ENCODE data around the gene SPATA46.

Gene SPATA46

DNA sequence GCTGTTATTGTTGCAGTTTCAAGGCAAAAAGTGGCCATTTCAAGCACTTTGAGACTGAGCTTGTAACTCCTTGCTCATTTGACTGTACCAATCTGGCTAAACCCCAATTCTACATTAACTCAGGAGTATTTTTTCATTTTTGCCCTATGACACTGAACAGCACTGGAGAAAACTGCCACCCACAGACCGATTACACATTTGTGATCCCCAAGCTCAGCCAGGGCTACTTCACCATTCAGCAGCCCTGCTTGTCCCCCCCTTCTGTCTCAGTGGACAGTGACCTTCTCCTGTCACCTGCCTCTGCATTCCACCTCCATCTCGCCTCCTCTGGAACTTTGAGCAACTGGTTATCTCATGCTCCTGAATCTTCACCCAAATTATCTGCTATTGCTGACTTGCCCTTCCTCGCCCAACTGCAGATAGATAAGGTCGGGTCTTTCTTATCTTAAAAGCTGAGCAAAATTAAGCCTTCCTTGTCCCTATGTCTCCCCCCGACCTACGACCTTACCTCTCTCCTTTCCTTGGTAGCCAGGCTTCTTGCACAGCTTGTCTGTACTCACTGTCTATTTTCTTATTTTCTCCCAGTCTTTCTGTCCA lies 25.3 kb downstream of the SPATA46 start:
- DNase-seq, result no peak

GRCh38 chr1:162349635-162350330 lies 26.9 kb downstream of the SPATA46 start:
- DNase-seq, result no peak

DNA sequence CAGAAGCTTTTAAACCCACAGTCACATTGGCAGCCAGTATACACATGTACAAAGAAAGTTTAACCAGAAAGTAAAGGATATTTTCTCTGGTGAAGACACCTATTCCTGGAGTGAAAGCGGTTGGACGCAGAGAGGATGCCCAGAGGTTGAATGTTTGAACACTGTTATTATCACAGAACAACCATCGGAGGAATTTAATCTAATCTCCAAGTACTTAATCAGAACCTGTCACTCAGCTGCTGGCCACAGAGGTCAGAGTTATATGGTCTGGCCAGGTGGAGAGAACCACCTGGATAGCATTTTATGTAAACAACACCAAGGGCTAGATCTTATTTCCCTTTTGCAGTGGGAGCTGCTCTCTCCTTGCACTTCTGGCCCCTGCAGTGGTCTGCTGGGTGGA lies 29.4 kb downstream of the SPATA46 start:
- DNase-seq, result no peak

DNA sequence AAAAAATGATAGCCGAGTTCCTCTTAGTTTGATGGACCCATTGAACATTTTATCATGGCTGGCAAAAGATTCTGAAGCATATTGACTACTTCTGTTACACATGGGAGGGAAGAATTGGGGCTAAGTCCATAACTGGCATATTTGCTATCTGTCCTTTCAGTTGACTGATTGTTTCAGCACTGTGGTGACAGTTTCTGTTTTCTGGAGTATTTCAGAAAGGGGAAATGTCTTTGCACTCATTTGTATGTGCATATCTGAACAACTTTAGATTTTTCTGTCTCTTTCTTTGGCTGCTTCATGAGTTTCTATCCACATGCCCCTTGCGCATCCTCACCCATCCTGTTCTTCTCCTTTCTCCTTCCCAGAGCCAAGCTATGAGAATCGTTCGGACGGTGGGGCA lies 33.2 kb downstream of the SPATA46 start:
- DNase-seq, result no peak

- DNase-seq, result no peak
These were observed 34.1 kb downstream of the SPATA46 start for GRCh38 chr1:162342452-162342983.

DNA sequence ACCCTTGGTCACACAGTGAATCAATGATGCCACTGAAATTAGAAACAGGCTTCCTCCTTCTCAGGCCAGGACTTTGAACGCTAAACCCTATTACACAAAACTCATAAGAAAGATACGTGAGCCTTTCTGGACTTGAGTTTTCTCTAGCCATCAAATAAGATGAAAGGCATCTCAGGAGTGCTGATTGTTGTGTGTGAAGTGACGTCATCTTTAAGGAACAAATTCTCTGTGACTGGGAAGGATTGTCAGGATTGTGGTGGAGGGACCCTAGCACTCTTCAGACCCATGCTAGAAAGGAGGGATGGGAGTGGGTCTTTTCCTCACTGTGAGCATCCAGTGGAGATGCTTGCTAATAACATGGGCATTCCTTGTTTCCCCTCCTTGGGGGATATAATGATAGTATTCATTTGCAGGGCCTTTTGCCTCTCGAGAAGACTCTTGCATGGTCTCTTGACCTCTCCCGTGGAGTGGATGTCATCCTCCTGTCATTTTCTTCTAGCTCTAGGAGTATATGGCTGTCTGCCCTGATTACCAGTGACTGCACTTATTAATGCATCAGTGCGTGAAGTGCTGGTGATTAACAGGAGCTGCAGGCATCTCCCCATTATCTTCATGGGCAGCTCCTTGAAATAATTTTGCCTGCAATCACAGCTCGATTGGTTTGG lies 39.9 kb downstream of the SPATA46 start:
- DNase-seq, result no peak

DNA sequence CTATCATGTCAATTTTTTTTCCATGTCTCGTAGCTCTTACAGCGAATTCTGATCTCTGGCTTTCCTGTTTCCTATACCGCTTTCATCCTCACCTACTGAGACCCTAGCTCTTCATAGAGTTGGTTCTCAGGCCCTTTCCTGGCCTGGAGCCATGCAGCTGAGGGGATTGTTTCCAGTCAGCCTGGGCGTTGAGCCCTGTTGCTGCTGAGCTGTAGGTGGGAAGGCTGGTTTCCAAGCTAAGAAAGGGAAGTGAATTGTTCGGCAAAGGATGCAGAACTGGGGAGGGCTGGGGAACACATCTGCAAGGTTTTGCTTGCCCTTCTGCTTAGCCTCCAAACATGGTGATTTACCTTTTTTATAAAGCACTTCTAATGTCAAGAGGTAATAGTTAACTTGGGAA lies 41.5 kb downstream of the SPATA46 start:
- DNase-seq, result no peak

DNA sequence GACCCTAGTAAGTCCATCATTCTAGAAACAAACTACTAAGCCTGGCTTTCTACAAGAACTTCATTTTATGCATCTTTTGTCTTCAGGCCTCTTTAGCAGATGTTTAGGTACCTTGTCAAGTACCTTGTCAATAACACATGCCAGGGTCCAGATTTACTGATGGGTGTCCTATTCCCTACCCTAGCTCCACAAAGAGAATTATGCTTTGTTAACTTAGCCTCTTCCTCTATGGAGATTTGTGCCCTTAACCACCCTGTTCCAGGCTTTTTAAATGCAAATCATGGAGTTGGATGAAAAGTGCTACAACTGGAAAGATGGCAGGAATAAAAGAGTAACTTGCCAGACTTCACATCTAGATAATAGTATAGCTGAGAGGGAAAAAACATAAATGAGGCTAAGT lies 42.7 kb downstream of the SPATA46 start:
- no peak for DNase-seq

DNA sequence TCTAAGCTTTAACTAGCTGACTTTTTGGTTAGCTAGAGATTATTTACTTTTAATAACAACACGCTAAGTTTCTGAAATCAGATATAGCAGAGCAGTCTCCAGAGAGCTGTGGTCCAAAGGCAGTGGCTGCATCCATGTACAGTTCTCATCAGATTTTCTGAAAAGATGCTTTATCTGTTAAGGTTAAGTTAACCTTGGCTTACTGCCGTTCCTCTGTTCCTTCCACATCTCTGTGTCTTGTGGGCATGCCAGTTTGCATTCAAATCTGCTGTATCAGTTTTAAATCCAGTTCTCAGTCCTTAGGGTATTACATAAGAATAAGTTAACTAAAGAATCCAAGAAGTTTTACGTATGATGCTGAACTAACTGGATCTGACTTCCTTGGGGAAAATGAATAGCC lies 46.8 kb downstream of the SPATA46 start:
- DNase-seq, result no peak

DNA sequence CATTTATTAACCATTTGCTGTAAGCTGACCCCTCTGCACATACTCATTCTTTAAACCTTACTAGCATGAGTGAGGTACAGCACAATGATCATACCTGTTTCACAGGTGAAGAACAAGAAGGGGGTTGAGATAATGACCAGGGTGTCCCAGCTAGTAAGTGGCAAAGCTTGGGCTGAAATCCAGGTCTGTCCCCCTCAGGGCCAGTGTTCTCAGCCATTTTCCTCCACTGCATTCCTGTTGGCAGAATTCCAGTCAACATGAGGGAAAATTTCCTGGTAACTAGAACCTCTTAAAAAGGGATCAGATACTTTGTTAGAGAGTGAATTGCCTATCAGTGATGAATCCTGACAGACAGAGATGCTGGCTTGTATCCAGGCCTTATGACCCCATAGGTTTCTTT lies 48.1 kb downstream of the SPATA46 start:
- DNase-seq, result no peak

DNA sequence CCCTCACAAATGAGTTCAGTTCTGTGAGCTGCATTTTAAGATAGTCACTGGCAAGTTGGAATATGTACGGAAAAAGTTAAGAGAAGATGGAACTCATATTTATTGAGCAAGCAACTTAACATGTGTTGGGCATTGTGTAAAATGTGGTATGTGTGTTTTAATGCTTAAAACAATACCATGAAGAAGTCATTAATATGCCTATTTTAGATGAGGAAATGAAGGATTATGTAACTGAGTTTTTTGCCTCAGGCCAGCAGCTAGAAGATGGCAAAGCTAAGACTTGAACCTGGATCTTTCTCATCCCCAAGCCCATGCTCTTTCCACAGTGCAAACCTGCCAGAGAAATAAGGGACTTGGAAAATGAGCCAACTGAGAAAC lies 48.9 kb downstream of the SPATA46 start:
- no peak for DNase-seq

DNA sequence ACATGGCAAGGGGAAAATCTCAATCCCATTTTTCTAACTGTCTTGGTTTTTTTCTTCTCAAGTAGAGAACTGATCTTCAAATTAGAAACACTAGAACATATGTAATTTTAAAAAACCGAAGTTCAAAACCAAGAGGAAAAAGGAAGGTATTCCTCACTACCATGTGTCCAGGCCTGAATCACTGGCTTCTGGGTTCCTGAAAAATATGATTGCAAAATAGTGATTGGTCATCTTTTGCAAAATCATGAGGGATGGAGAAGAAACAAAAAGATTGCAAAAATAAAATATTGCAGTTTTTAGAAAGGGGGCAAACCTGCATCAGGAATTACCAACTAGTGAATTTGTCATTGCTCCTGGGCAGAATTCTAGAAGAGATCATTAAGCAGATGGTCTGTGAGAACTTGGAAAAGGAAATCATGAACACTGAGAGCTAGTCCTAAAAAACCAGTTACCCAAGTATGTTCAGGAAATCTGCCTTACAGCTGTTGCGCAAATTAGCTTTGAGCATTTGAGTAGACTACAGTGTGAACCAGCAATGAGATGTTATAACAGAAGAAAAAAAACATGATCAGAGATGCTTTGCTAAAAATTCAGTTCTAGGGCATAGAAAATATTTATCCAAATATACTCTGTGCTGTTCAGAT lies 49.4 kb downstream of the SPATA46 start:
- DNase-seq, result no peak

- no peak for DNase-seq
These were observed 50.1 kb downstream of the SPATA46 start for GRCh38 chr1:162326559-162326958.

- no peak for DNase-seq
These were observed 52.3 kb downstream of the SPATA46 start for GRCh38 chr1:162324396-162324795.
